GM19452 (cell line): Measurements from ENCODE around the gene TNPO2.
"Not testable (repeated sequence)": the region's sequence is repeated elsewhere in the genome, so short reads cannot be mapped to it uniquely, and the experiment has no call there.

Experiments
- ATAC-seq: cut with Tn5 transposase; IDR thresholded peaks from one replicate; pipeline ENCODE4 v1.9.1; 2021; ENCODE audit not compliant: unreplicated experiment

TNPO2 gene

DNA sequence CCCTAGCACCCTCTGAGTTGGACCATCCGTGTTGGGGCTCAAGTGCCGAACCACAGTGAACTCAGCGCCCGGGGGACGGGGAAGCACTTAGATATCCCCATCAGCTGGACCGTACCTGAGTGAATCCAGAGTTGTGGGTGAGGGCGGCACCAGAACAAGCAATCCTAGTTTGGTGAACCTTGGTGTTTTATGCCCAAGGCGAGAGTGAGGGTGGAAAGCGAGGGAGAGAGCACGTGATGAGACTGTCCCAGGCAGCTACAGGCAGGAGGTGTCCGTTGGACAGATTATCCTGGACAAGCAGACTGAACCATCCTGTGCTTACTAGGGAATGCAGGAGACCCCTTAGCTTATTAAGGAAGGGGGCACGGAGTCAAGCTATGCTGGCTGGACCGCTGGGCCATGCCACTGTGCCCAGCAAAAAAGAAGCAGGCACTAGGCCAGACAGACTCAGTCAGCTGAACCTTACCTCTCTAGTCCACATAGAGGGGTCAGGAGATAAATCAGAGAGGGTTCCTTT, 14.2 kb upstream of the TNPO2 start:
- no peak for ATAC-seq

DNA sequence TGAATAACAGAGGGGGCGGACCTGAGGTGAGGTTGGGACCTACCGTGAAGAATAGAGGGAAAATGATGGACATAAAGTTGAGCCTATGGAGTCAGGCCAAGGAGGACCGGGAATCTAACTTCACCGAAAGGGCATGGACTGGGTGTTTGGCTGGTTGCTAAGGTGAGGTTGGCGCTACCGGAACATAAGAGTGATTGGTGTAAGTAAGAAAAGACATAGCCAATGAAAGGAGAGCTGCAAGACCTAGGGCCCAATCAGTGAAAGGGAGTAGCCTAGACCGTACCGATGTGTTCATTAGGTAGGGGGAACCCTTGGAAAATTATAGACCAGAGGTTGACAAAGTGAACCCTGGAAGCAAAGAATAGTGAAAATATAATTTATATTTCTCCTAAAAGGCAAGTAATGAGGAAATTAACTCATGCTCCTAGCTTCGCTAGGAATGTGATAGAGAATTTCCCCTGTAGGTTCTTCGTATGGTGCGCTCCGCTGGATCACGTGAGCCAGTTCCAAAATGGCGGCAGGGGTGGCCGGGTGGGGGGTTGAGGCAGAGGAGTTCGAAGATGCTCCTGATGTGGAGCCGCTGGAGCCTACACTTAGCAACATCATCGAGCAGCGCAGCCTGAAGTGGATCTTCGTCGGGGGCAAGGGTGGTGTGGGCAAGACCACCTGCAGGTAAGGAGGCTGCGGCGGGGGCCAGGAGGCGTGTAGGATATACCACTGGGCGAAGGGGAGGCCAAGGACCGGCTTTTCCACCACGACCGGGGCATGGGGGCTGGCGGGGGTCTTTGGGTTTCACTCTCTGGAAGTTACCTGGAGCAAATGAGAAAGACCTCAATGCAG, 13.5 kb upstream of the TNPO2 start, which contains the start of gene GET3:
TSS of gene GET3 (plus strand) at position 503 of the 840 bp plus-strand sequence. CDS start at position 512, 9 bp downstream.
- ATAC-seq, result peak; percentile 64

DNA sequence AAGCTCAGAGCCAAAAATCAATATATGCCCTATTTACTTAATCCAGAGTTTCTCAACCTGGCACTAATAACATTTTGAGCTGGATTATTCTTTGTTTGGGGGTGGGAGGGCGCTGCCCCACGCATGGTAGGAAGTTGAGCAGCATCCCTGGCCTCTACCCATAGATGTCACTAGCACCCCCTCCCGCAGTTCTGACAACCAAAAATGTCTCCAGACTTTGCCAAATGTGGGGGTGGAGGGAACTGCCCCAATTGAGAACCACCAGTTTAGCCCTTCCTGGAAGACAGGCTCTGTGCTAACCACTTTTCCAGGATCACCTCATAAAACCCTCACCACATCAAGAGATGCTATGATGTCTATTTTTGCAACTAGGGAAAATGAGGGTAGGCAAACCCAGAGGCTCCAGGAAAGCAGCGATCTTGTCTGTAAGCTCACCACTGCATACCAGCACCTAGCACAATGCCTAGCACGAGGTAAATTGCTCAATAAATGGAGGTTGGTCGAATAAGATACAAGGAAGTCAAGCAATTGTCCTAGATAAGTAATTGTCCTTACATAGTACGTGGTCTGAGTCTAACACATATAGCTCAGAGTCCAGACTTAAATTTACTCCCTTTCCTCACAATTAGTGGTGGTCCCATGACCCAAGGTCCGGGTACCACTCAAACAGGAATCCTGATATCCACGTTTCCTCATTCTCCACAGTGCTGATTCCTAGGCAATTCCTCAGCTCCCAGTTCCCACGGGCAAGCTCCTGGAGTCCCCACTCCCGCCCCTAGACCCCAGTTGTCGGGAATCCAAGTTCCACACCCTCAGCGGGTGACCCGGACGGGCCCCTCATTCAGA, 9.9 kb upstream of the TNPO2 start:
- ATAC-seq, result no peak

DNA sequence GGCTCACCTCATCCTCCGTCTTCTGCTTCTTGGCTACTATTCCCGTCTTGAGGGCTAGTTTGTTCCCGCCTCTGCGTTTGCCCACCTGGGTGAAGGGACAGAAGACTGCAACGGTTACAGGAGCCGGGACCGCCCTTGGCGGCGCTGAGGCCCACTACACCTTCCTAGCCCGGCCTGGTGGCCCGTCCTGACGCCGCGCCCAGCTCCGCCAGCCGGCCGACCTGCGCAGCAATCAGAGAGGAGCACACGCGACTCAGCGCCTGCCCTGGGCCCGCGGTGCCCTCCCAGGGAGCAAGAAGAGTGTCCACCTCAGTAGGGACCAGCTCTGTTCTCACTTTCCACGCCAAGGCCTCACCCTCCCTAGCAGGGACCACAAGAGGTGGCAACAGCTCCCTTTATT, 7.6 kb upstream of the TNPO2 start:
- no peak for ATAC-seq

DNA sequence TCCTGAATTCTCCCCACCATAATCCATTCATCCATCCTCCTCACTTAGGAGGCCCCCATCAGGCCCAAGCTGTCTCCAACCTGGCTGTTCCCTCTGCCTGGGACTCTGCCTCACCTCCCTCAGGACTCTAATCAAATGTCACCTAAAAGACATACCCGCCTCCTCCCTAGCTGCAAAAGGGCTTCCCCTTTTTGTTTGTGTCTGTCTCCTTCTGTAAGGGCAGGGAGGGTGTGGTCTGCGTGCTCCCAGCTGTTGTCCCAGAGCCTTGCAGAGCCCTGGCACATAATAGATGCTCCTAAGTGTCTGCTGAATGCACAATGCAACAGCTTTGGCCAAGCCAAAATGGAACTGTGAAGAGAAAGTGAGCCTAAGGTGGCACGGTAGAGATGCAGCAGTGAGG, 6.3 kb upstream of the TNPO2 start:
- ATAC-seq, result no peak

DNA sequence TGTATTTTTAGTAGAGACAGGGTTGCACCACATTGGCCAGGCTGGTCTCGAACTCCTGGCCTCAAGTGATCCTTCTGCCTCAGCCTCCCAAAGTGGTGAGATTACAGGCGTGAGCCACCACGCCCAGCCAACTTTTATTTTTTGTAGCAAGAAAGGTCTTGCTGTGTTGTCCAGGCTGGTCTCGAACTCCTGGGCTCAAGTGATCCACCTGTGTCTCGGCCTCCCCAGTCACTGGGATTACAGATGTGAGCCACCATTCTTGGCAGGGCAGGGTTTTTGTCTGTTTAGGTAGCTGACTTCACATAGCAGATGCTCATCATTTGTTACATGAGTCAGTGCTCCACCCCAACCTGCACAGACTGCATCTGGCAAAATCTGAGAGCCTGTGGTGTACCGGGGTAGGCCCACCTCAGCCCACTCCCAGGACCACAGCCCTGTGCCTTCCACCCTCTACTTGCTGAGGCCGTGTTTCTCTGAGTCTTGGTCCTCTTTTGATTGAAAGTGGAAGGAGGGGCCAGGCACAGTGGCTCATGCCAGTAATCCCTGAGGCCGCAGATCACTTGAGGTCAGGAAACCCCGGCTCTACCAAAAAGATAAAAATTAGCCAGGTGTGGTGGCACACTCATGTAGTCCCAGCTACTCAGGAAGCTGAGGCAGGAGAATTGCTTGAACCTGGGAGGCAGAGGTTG, 4.2 kb upstream of the TNPO2 start:
- no peak for ATAC-seq

DNA sequence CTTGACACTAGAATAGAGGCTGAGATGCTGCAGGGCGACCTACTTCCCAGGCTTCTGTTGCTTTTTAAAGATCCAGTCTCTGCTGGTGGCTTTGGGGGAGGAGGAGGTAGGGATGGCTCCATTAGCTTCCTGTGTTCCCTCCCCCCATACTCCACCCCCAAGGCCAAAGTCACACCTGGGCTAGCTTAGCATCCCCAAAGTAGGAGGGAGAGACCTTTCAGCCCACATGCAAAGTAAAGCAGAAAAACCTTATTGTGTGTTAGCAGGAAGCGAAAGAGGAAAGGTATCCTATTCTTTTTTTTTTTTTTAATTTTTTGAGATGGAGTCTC, 3.2 kb upstream of the TNPO2 start:
- ATAC-seq, result no peak

DNA sequence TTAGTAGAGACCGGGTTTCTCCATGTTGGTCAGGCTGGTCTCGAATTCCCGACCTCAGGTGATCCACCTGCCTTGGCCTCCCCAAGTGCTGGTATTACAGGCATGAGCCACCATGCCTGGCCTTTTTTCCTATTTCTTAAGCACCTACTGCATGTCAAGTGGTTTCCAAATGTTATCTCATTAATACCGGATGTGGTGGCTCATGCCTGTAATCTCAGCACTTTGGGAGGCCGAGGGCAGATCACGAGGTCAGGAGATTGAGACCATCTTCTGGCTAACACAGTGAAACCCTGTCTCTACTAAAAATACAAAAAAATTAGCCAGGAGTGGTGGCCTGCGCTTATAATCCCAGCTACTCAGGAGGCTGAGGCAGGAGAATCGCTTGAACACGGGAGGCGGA, 1.9 kb upstream of the TNPO2 start:
- ATAC-seq, result not testable (repeated sequence)

DNA sequence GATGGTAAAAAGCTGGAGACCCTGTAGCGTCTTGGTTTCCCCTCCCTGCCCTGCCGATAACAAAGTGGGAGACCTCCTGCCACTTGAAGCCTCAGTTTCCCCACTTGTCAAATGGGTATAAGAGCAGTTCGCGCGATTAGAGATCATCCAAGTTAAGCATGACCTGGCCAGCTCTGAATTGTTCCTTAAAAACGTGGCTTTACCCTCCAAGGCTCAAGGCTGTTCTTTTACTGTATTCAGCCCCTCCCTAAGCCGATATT, 421 bp downstream of the TNPO2 start:
- no peak for ATAC-seq

DNA sequence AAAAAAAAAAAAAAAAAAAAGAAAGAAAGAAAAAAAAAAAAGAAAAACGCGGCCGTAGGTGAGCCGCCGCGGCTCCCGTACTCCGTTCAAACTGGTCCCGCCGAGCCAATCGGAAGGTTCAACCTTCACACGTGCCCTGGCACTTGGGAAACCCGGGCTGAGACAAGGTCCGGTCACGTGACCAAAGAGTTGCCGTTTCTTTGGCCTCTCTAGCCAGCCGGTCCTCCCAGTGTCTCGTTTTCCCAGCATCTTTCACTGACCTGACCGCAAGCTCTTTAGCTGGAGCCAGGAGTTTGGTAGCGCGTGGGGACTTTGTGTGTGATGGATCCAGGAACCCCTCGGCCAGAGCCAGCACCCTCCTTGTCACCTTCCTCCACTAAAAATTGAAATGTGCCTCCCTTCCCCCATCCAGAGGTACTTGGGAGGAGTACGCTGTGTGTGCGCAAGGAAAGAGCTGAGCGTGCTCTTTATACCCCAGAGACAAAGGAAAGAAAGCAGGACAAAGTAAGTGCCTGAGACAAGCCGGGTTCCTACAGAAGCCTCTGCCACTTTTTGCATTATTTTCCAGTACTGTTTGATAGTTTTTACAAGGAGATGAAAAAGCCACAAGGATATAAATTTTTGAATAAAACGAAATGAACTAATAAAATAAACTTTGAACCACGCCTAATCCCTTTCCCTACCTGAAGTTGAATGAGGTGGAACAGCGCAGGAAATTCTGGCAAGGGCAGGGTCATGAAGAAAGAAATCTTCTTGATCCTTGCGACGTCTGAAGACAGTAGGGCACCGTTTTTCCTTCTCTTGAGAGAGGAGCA, 959 bp downstream of the TNPO2 start:
- ATAC-seq, result peak; percentile 74

DNA sequence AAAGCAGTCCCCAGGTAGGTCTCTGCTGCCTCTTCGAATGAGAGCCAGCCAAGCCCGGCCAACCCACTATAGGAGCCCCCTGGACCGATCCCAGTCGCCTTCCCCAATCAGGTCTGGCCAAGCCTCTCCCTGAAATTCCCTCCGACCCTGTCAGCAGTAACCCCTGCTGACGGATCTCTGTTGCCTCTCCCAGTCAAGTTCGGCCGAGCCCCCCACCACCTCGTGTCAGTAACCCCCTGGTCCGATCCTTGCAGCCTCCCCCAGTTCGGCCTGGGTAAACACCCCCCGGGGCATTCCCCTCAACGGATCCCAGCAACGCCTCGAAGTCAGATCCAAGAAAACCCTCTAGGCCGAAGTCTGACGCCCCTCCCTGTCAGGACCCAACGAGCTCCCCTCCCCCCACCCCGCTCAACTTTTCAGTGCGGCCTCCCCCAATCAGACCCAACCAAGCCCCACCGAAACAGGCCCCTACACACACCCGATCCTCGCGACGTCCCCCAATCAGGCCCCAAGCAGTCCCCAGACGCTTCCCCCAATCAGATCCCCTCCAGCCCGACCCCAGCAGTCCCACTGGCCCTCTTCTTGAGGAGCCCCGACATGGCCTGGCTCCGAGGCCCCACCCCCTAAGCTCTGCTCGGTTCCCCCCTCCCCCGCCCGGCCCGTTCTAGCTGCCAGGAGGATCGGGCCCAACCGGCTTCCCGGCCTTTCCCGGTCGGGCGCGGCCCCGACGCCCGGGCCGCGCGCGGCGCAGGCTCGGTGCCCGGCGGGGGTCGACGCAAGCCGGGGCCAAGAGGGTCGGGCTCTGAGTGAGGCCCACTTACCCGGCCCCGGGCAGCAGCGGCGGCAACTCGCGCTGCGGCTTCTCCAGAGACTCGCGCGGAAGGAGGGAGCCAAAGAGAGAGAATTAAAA, 1.8 kb downstream of the TNPO2 start:
- peak; percentile 8 for ATAC-seq

DNA sequence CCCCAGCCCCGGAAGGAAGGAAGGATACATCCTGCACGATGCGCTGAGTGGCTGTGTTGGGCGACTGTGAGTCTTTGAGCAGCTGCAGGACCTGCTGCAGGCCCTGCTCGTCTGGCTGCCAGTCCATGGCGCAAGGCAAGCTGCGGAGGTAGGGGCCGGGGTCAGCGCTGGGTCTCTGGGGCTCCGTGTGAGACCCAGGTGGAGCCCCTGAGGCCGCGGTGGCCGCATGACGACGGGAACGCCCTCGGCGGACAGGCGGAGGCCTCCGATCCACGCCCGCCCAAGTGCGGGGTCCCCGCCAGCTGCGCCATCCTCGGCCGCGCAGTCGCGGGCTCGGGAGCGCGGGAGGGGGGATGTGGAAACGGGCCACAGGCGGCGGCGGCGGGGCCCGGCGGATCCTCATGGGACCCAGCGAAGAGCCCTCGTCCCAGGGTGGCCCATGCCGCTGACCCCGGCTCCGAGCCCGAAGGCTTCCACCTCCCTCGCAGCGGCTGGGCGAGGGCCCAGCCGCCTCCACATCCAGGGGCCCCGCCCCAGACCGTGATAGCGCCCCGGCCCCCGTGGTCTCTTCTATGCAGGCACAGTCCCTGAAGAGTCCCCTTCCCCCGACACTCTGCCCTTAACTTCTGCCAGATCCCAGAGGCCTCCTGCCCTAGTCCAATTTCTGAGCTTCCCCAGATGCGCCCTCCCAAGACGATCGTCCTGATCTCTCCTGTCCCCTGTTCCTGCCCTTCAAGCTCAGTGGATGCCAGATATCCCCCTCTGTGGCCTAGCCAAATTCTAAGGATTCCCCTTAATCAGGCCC, 2.7 kb downstream of the TNPO2 start:
- no peak for ATAC-seq

DNA sequence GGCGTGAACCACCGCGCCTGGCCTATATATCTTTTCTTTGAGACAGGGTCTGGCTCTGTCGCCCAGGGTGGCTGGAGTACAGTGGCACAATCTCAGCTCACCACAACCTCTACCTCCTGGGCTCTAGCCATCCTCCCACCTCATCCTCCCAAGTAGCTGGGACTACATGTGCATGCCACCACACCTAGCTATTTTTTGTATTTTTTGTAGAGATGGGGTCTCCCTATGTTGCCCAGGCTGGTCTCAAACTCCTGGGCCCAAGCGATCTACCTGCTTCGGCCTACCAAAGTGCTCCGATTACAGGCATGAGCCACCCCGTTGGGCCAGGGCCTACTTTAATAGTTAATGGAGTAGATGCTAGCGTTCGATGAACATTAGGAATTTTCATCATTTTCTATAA, 3.4 kb downstream of the TNPO2 start:
- ATAC-seq, result no peak

DNA sequence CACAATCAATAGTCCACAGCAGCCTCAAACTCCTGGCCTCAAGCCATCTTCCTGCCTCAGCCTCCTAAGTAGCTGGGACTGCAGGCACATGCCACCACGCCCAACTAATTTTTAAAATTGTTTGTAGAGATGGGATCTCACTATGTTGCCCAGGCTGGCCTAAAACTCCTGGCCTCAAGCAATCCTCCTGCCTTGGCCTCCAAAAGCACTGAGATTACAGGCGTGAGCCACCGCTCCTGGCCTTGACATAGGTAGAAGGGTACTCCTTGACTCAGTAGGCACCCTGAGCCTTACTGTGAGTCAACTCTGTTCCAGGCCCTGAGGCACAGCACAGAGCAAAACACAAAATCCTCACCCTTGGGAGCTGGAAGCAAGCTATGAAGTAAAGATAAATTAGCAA, 7.8 kb downstream of the TNPO2 start:
- no peak for ATAC-seq

DNA sequence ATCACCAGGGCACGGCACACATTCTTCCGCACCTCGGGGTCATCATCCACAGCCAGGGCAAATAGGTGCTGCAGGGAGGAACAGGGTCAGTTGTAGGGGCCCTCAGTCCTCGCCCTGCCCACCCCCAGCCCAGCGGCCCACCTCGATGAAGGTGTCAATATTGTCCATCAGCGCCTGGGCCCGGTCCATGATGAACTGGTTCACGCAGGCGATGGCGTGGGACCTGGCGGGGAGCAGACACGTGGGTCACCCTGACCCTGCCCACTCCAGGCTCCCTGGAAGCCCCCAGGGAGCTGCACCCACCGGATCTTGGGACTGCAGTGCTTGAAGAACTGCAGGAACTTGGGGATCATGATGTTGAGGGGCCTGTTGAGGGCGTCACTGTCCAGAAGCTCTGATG, 8.6 kb downstream of the TNPO2 start:
- no peak for ATAC-seq

DNA sequence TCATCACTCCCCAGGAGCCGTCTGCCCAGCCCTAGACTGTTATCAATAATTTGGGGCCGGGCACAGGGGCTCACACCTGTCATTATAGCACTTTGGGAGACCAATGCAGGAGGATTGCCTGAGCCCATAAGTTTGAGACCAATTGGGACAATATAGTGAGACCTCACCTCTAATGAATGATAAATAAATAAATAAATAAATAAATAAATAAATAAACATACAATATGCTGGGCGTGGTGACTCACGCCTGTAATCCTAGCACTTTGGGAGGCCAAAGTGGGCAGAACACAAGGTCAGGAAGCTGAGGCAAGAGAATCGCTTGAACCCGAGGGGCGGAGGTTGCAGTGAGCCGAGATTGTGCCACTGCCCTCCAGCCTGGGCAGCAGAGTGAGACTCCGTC, 10.4 kb downstream of the TNPO2 start:
- ATAC-seq, result not testable (repeated sequence)

DNA sequence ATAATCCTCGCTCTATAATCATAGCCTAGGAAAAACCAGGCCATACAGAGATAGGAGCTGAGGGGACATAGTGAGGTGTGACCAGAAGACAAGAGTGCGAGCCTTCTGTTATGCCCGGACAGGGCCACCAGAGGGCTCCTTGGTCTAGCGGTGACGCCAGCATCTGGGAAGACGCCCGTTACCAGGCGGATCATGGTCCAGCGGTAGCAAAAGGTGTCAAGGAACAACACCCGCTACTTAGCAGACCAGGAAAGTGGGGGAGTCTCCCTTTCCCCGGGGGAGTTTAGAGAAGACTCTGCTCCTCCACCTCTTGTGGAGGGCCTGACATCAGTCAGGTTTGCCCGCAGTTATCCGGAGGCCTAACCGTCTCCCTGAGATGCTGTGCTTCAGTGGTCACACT, 11.7 kb downstream of the TNPO2 start:
- ATAC-seq, result not testable (repeated sequence)

DNA sequence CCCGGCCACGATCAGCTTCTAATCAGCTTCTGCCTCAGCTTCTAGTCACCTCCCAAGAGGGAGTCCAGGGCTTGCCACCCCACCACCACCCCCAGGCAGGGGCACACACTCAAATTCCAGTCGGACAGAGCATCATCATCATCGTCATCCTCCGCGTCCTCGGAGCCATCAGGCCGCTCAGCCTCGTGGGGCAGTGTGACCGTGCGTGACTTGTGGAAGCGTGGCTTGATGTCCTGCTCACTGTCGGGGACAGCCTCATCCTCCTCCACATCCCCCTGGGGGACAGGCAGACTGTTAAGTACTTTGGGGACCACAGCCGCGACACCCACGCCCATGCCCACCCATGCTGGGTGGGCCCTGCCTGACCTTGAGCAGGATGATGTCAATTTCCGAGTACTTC, 12.5 kb downstream of the TNPO2 start:
- no peak for ATAC-seq

DNA sequence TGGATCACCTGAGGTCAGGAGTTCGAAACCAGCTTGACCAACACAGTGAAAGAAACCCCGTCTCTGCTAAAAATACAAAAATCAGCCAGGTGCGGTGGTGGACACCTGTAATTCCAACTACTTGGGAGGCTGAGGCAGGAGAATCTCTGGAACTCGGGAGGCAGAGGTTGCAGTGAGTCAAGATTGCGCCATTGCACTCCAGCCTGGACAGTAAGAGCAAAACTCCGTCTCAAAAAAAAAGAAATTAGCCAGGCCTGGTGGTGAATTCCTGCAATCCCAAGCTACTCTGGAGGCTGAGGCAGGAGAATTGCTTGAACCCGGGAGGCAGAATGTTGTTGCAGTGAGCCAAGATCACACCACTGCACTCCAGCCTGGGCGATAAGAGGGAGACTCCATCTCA, 15.1 kb downstream of the TNPO2 start:
- ATAC-seq, result no peak
